ENCODE data around the gene ZNF302.

GRCh38 chr19:34734537-34735103 is 57.1 kb downstream of the ZNF302 start:
- TF ChIP-seq CTCF (conservative IDR thresholded peaks at IDR 0.05) (no peak), EZH2 (IDR thresholded peaks at IDR 0.05; ENCODE audit: low read depth) (no peak)
